Measurements from ENCODE around the gene KRTAP4-4.

The KRTAP4-4 gene

GRCh38 chr17:41184480-41184961 lies 24.0 kb upstream of the KRTAP4-4 start, which contains the start of gene KRTAP4-1:
KRTAP4-1 (minus strand) TSS chr17:41184911; CDS start chr17:41184854, 57 bp downstream.
- TF ChIP-seq CTCF (IDR thresholded peaks at IDR 0.05; ENCODE audit: low read depth, low read length, missing control alignments), result no peak
- no peak within 1 kb of the TSS for H3K4me3 ChIP-seq (ENCODE audit: low read depth, low read length)
- no peak for DNase-seq (ENCODE audit: low read depth)

- no peak for DNase-seq (ENCODE audit: low read depth)
- no peak overlapping the region for H3K4me3 ChIP-seq (ENCODE audit: low read depth, low read length)
- TF ChIP-seq CTCF (IDR thresholded peaks at IDR 0.05; ENCODE audit: low read depth, low read length, missing control alignments), result no peak
Observed at GRCh38 chr17:41178843-41179616, 18.5 kb upstream of the KRTAP4-4 start.

GRCh38 chr17:41178341-41178740 lies 17.8 kb upstream of the KRTAP4-4 start:
- TF ChIP-seq CTCF (IDR thresholded peaks at IDR 0.05; ENCODE audit: low read depth, low read length, missing control alignments), result no peak
- DNase-seq (ENCODE audit: low read depth), result no peak
- no peak overlapping the region for H3K4me3 ChIP-seq (ENCODE audit: low read depth, low read length)

GRCh38 chr17:41177727-41178271 lies 17.3 kb upstream of the KRTAP4-4 start, which contains the start of gene KRTAP4-2:
KRTAP4-2 (minus strand) TSS chr17:41178221; CDS start chr17:41178164, 57 bp downstream.
- no peak within 1 kb of the TSS for H3K4me3 ChIP-seq (ENCODE audit: low read depth, low read length)
- TF ChIP-seq CTCF (IDR thresholded peaks at IDR 0.05; ENCODE audit: low read depth, low read length, missing control alignments), result no peak
- DNase-seq (ENCODE audit: low read depth), result no peak

GRCh38 chr17:41176744-41177387 lies 16.3 kb upstream of the KRTAP4-4 start:
- TF ChIP-seq CTCF (IDR thresholded peaks at IDR 0.05; ENCODE audit: low read depth, low read length, missing control alignments), result no peak
- DNase-seq (ENCODE audit: low read depth), result no peak
- no peak overlapping the region for H3K4me3 ChIP-seq (ENCODE audit: low read depth, low read length)

GRCh38 chr17:41171886-41172285 lies 11.3 kb upstream of the KRTAP4-4 start:
- no peak for DNase-seq (ENCODE audit: low read depth)
- no peak for TF ChIP-seq CTCF (IDR thresholded peaks at IDR 0.05; ENCODE audit: low read depth, low read length, missing control alignments)
- no peak overlapping the region for H3K4me3 ChIP-seq (ENCODE audit: low read depth, low read length)
